ENCODE data around the gene RPL10A. TPM values are rescaled to one million over a fixed set of nuclear protein-coding genes. Genes with fewer than 3 reads are reported as not detected.
A peak's percentile ranks its signal among the peaks of the same experiment; 100 is the strongest.

Gene RPL10A
- total and polyA plus RNA-seq, 2 of the 13 experiments (the other 11 are each of a cell fraction or from before 2014, with no cell fraction given): 1,854 to 2,726 TPM

GRCh38 chr6:35493307-35493983 lies 25.2 kb downstream of the RPL10A start (continued):
- TF ChIP-seq SKIL (CRISPR knock-in tag; IDR thresholded peaks at IDR 0.05; ENCODE audit: borderline replicate concordance) (0 out of 2 replicates have a peak, but pooled peaks have one; percentile 20), ERF (CRISPR knock-in tag; IDR thresholded peaks at IDR 0.05) (no peak), PAF1 (CRISPR knock-in tag; IDR thresholded peaks at IDR 0.05) (0 out of 2 replicates have a peak, but pooled peaks have one; percentile 56), SRSF9 (IDR thresholded peaks at IDR 0.05; ENCODE audit: borderline replicate concordance, insufficient read depth, low read depth, low read length, poor library complexity, severe bottlenecking) (no peak), TRIM24 (CRISPR knock-in tag; IDR thresholded peaks at IDR 0.05) (no peak)

GRCh38 chr6:35494161-35494563 lies 26.0 kb downstream of the RPL10A start:
- peak overlapping the region; percentile 96 for H3K4me2 ChIP-seq (ENCODE audit: low read depth, low read length)

More at GRCh38 chr6:35494161-35494563, 26.0 kb downstream of the RPL10A start:
- no peak for ATAC-seq
- Histone ChIP-seq H3K9ac (ENCODE audit: insufficient read depth, low read depth, low read length) (no peak overlapping the region; the same call in 1 of the 2 replicates), H3K4me1 (ENCODE audit: insufficient read depth, low read length) (peaks cover 63% of the 10 kb centered on the region), H3K36me3 (replicated peaks in 1 of 2; ENCODE audit: control insufficient read depth in 1 of 2, insufficient read depth in 2 of 2, low read length in 2 of 2) (peaks cover 0 to 2% of the 10 kb centered on the region in 2 experiments; a peak in 1 of 5 replicates), H3K79me2 (ENCODE audit: insufficient read depth, low read length) (peaks cover 53% of the 10 kb centered on the region), H2AFZ (ENCODE audit: low read length) (no peak overlapping the region), H3K27me3 (ENCODE audit: control insufficient read depth in 1 of 2, insufficient read depth in 2 of 2, low read length in 2 of 2) (peaks cover 0 to 13% of the 10 kb centered on the region in 2 experiments; a peak in 4 of 5 replicates), H3K4me3 (replicated peaks in 1 of 3; ENCODE audit: insufficient read depth in 1 of 3, low read depth in 2 of 3, low read length in 3 of 3) (peak overlapping the region in 1 of 3 experiments; percentile 8; a peak in 1 of 6 replicates), H3K9me3 (ENCODE audit: low read length) (no peaks in the 10 kb centered on the region), H4K20me1 (ENCODE audit: insufficient read depth, low read length) (peaks cover 48% of the 10 kb centered on the region; the same call in 1 of the 2 replicates), H3K27ac (ENCODE audit: extremely low read length, insufficient read depth, low read length) (no peak overlapping the region)
- no peak for TF ChIP-seq ZGPAT (CRISPR knock-in tag; IDR thresholded peaks at IDR 0.05)
- TF ChIP-seq HNRNPL (IDR thresholded peaks at IDR 0.05; ENCODE audit: low read depth, low read length): 0 out of 2 replicates have a peak, but pooled peaks have one; percentile 30
- TF ChIP-seq POGK (CRISPR knock-in tag; conservative IDR thresholded peaks at IDR 0.05): no peak
- TF ChIP-seq ZNF788 (CRISPR knock-in tag; IDR thresholded peaks at IDR 0.05; ENCODE audit: borderline replicate concordance): no peak
- peak; percentile 34; the same call in 1 of the 2 replicates for TF ChIP-seq MTA1 (CRISPR knock-in tag; IDR thresholded peaks at IDR 0.05; ENCODE audit: borderline replicate concordance)
- in situ Hi-C loops (cut with HindIII; ENCODE audit: extremely low pct_ligation_motif_present, low pct_unique_long_range_greater_than_20kb): no loop called here
- WGBS (ENCODE audit: low lambda C conversion rate): 78% methylated on average over 4 of the region's 4 CpGs
- intact Hi-C loops (cut with micrococcal nuclease; ENCODE audit: unreplicated experiment): no loop called here
- no TSS peak for BruUV-seq (replicated peaks)
- POLR2A ChIA-PET: interaction anchor here (0.6 kb wide), 1 partner anchor 23 kb away, joined by 4 read pairs; no protein-coding TSS in a partner anchor
- FAIRE-seq: no peak
- CTCF ChIA-PET (ENCODE audit: low intra/inter-chr PET ratio, low total read pairs): no interaction called here
- no peak for DNase-seq (ENCODE audit: low spot score)
